Stimulated activated CD8-positive, alpha-beta memory T cell treated with anti-CD3 and anti-CD28 coated beads, Interleukin-7, amount 100 ng/mL, for 48 hours (primary cell): ENCODE data around the gene ABCG1.

ENCODE experiments used
- DNase-seq, 2 donors: peaks; one replicate each; pipeline ENCODE4 v3.0.0-alpha.2; 2020; ENCODE audit warnings: low read depth in 1 of 2; ENCODE audit errors: extremely low read depth in 1 of 2

Gene ABCG1

DNA sequence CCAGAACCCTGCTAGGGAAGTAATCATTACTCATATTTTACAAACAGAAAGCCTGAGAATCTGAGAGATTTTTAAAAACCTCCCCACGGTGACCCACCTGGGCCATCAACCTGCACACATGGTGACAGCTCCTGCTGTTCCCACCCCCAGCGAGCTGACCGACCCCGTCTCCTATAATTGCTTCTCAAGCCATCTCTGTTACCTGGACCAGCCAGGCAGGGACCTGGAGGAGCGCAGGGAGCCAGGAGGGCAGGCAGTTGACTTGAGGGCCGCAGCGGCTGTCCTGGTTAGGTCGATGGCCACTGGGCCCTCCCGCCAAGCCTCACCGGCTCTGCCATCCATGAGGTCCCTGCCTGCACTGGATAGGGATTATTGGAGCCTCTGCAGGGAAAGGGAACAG, 124.2 kb downstream of the ABCG1 start:
- no peak for DNase-seq

DNA sequence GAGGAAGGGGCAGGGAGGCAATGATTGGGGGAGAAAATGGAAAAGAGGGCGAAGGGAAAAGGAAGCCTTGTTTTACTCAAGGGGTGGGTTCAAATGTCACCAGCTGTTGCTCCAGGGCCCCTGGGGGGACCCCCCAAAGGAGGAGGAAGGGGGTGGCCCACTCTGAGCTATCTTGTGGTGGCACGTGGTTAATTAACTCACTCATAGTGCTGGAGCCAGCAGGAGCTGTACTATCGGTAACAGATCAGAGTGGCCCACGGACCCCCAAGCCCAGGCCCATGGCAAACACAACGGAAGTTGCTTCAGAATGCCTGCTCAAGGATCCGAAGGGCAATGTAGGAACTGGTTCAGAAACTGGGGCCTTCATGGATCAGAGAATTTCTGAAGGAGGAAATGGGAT, 124.6 kb downstream of the ABCG1 start:
- no peak for DNase-seq

DNA sequence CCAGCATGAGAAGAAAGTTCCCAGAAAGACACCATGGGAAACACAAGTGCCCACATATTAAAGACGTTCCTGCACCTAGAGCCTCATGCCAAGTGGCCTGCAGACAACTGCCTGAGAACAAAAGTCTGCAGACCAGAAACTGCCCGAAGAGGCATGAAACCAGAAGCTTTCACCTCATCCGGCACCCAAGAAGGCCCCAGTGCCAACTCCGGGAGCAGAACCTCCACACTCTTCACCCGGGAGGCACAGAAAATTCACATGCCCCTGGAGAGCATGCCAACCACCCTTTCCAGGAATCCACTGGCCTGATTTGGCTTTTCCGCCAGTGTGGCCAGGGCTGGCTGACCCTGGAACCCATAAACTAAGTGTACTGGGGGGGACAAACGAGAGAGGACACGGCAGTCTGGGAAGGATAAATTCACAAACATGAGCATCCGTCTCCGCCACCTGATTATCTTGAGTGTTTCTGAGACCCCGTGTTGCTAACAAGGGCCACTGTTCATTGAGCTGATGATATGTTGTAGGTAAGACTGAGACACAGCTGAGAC, 125.1 kb downstream of the ABCG1 start:
- DNase-seq = no peak

DNA sequence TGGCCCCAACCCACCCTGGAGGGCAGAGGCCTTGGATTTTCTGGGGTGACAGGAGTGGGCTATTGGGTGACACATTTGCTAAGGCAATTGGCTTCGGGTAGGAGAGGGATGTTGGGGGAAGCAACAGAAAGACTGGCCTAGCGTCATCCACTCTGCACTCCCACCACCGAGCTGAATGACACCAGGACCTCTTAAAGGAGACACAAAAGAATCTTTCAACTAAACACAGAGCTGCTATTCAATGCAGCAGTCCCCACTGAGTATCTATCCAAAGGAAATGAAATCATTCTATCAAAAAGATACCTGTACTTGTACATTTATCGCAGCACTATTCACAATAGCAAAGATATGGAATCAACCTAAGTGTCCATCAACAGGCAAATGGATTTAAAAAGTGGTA, 125.7 kb downstream of the ABCG1 start:
- DNase-seq = no peak

DNA sequence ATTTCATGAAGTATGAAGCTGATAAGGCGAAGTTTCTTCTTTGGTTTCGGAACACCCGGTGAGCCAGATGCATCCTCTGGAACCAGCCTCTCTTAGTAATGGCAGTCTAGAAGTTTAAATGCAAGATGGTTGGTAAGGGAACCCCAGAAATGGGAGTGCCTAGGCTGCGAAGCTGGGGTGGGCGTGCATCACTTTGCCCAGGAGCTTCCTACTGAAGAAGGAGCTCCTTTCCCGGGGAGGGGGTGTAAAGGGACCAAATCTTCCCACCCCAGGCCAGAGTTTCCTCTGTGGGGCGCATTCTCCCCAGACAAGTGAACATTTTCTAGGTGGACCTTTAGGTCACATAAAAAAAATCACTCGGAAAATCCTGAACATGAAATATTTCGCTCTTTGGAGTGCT, 127.5 kb downstream of the ABCG1 start:
- no peak for DNase-seq
